Endodermal cell (in vitro differentiated cells): Measurements from ENCODE around the gene ADGRF4. TPM values are rescaled to one million over a fixed set of nuclear protein-coding genes. Genes with fewer than 3 reads are reported as not detected.
A peak's percentile ranks its signal among the peaks of the same experiment; 100 is the strongest.

Source experiments
- DNase-seq: peaks from one replicate; pipeline ENCODE4 v3.0.0-alpha.2; 2017
- H3K27ac ChIP-seq: 2 replicates; pipeline ENCODE4 v1.5.1; 2013; ENCODE audit warnings: mild to moderate bottlenecking, low read depth, low read length, moderate library complexity
- H3K27me3 ChIP-seq: 2 replicates; pipeline ENCODE4 v1.6.1; 2013; ENCODE audit warnings: mild to moderate bottlenecking, low read length, moderate library complexity; ENCODE audit not compliant: insufficient read depth, control insufficient read depth, poor library complexity, severe bottlenecking
- H3K36me3 ChIP-seq: 2 replicates; pipeline ENCODE4 v1.7.0; 2013; ENCODE audit warnings: mild to moderate bottlenecking, low read length, moderate library complexity; ENCODE audit not compliant: control insufficient read depth, insufficient read depth
- H3K4me1 ChIP-seq: one replicate; pipeline ENCODE4 v1.7.0; 2013; ENCODE audit warnings: low read length; ENCODE audit not compliant: control insufficient read depth, insufficient read depth
- H3K4me3 ChIP-seq: 2 replicates; pipeline ENCODE4 v1.5.1; 2013; ENCODE audit warnings: mild to moderate bottlenecking, low read length, moderate library complexity
- H3K9ac ChIP-seq: 2 replicates; pipeline ENCODE4 v1.6.1; 2013; ENCODE audit warnings: mild to moderate bottlenecking, low read length, moderate library complexity; ENCODE audit not compliant: poor library complexity, severe bottlenecking; ENCODE audit errors: extremely low read depth
- H3K9me3 ChIP-seq: 2 replicates; pipeline ENCODE4 v1.6.1; 2013; ENCODE audit warnings: mild to moderate bottlenecking, low read length, moderate library complexity; ENCODE audit not compliant: control insufficient read depth
- H3K27ac Mint-ChIP-seq: 2 replicates; pipeline ENCODE4 v1.8.0; 2020; ENCODE audit warnings: mixed read lengths
- H3K27me3 Mint-ChIP-seq: 2 replicates; pipeline ENCODE4 v1.8.0; 2021; ENCODE audit warnings: mild to moderate bottlenecking, mixed read lengths; ENCODE audit not compliant: insufficient read depth
- H3K36me3 Mint-ChIP-seq: 2 replicates; pipeline ENCODE4 v1.8.0; 2020; ENCODE audit warnings: low read depth, mixed read lengths
- H3K4me1 Mint-ChIP-seq: 2 replicates; pipeline ENCODE4 v1.8.0; 2020; ENCODE audit warnings: mixed read lengths
- H3K4me3 Mint-ChIP-seq: 2 replicates; pipeline ENCODE4 v1.8.0; 2020; ENCODE audit warnings: mild to moderate bottlenecking, moderate library complexity, mixed read lengths
- H3K9me3 Mint-ChIP-seq: 2 replicates; pipeline ENCODE4 v1.8.0; 2020; ENCODE audit warnings: mild to moderate bottlenecking, mixed read lengths
- CTCF ChIP-seq: fragments of 200-600 bp; sonication (generic); conservative IDR thresholded peaks from 2 replicates; pipeline ENCODE4 v1.5.0; 2021; ENCODE audit warnings: antibody characterized with exemption, mild to moderate bottlenecking
- WGBS, 2 experiments: methylation state at CpG; one replicate each; pipeline versions ENCODE4 v1.1.5 to v1.1.7; 2013; ENCODE audit warnings: missing lambda C conversion rate in 2 of 2, mixed read lengths in 1 of 2; ENCODE audit not compliant: insufficient coverage in 1 of 2, insufficient read length in 1 of 2; 5-methylcytosine and 5-hydroxymethylcytosine counted together
- total RNA-seq, 2 donors: library from RNA; stranded (reverse); fragmentation: NEBNext Ultra II Directional in 1 of 2; extraction: Animal tissue kit (Norgen Biotek cat#: 25700) in 1 of 2; gene quantifications; 2 replicates in 1 of 2; 3 replicates in 1 of 2; pipeline ENCODE4 v1.2.1, GENCODE V29; 2021

ADGRF4 gene
- total RNA-seq, 2 donors from 2014 or later = 0.18 to 1.3 TPM

DNA sequence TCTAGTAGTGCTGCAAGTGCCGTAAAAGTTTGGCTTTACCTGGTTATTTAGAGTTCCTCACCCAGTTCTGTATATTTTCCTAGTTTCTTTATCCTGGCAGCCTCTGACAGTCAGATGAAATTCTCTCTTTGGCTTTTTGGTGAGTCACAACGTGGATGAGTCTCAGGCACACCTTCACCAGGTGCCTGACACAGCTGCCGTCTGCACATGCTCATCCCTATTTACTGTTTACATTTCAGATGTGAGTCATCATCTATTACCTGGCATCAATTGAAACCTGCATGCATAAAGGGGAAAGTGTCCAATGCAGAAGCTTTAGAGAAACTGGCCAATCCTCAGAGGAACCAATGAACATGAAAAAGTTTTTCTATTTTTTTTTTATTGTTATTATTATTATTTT lies 33.3 kb upstream of the ADGRF4 start:
- Mint-ChIP-seq H3K4me3 (no peak overlapping the region), H3K4me1 (peaks cover 47% of the 10 kb centered on the region), H3K27me3 (no peaks in the 10 kb centered on the region), H3K27ac (no peak overlapping the region), H3K9me3 (no peaks in the 10 kb centered on the region), H3K36me3 (peaks cover 15% of the 10 kb centered on the region)
- DNase-seq = no peak
- WGBS, 2 experiments = 89 to 92% methylated on average over 3 of the region's 3 CpGs
- Histone ChIP-seq H3K36me3 (peaks cover 68% of the 10 kb centered on the region), H3K4me3 (no peak overlapping the region), H3K27me3 (no peaks in the 10 kb centered on the region), H3K4me1 (peaks cover 8% of the 10 kb centered on the region), H3K9me3 (no peaks in the 10 kb centered on the region), H3K27ac (no peak overlapping the region), H3K9ac (no peak overlapping the region)
- no peak for TF ChIP-seq CTCF

DNA sequence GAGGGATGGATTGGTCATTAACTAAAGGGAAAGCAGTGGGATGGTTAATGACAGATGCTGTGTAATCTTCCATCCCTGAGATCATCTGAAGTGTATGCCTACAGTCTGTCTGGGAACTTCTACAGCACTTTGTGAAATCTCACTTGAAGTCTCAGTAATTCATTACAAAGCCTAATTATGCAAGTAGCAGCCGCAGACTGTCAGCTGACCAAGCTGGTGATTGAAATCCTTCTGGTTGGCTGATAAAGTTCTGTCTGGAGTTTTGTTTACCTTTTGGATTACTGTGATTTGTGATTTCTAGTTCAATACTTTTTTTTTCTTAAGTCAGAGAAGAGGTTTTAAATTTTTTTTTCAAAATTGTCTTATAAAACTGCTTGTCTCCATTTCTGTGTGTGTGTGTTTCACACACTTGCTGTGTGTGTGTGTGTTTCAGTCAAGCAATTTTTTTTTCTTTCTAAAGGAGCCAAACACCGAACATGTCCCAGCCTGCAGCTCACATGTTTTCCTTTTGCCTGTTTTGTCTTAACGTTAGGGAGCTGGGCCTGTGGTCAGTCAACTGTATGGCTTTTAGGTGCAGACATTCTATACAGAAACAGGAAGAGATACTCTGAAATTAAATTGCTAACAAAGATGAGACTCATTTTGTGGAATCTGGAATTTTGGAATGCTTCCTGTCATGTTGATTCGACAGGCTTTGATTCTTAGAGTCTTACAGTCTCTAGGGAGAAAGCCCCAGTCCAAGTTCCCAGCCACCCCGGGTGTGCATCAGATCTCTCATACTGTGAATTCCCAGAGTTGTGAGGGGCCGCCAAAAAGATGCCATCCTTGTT lies 28.5 kb upstream of the ADGRF4 start:
- Mint-ChIP-seq H3K27ac (peak overlapping the region; percentile 98), H3K4me3 (peak overlapping the region; percentile 33), H3K4me1 (peaks cover 45% of the 10 kb centered on the region), H3K9me3 (no peaks in the 10 kb centered on the region), H3K36me3 (peaks cover 17% of the 10 kb centered on the region), H3K27me3 (no peaks in the 10 kb centered on the region)
- H3K4me3 ChIP-seq = peak overlapping the region; percentile 59
- no peaks in the 10 kb centered on the region for H3K27me3 ChIP-seq
- 9 to 10% methylated on average over 4 to 6 of the region's 6 CpGs for WGBS, 2 experiments
- peak overlapping the region; percentile 93 for H3K27ac ChIP-seq
- TF ChIP-seq CTCF = no peak
- DNase-seq = peak; percentile 93
- H3K9me3 ChIP-seq = peaks cover under 1% of the 10 kb centered on the region
- H3K9ac ChIP-seq = peak overlapping the region; percentile 92
- H3K36me3 ChIP-seq = peaks cover 48% of the 10 kb centered on the region
- H3K4me1 ChIP-seq = peaks cover 3% of the 10 kb centered on the region

- Histone ChIP-seq H3K4me1 (peaks cover 3% of the 10 kb centered on the region), H3K9ac (peak overlapping the region; percentile 92), H3K36me3 (peaks cover 48% of the 10 kb centered on the region), H3K27me3 (no peaks in the 10 kb centered on the region), H3K9me3 (peaks cover 9% of the 10 kb centered on the region), H3K4me3 (peak overlapping the region; percentile 42), H3K27ac (peak overlapping the region; percentile 93)
- DNase-seq = peak; percentile 78
- 10 to 30% methylated on average over 2 to 3 of the region's 3 CpGs for WGBS, 2 experiments
- H3K4me1 Mint-ChIP-seq = peaks cover 45% of the 10 kb centered on the region
- TF ChIP-seq CTCF = no peak
- H3K27ac Mint-ChIP-seq = peak overlapping the region; percentile 98
- H3K27me3 Mint-ChIP-seq = no peaks in the 10 kb centered on the region
- no peaks in the 10 kb centered on the region for H3K9me3 Mint-ChIP-seq
- peak overlapping the region; percentile 33 for H3K4me3 Mint-ChIP-seq
- H3K36me3 Mint-ChIP-seq = peaks cover 20% of the 10 kb centered on the region
These were observed 27.5 kb upstream of the ADGRF4 start for GRCh38 chr6:47670851-47671250.
